ENCODE results near the gene OSBPL5. TPM values are rescaled to one million over a fixed set of nuclear protein-coding genes. Genes with fewer than 3 reads are reported as not detected.

The OSBPL5 gene
- total RNA-seq, result 10 to 100 TPM; 35.0 to 50.7 TPM

GRCh38 chr11:3165152-3165705, at the start of gene OSBPL5:
Gene OSBPL5, minus strand, starts transcription at chr11:3165310. Its CDS starts 36,162 bp downstream, at chr11:3129148.
- Histone ChIP-seq H3K27ac (peak within 1 kb of the TSS; percentile 77), H3K9me3 (no peaks in the 10 kb centered on the region), H3K27me3 (replicated peaks; ENCODE audit: insufficient read depth) (no peaks in the 10 kb centered on the region), H3K36me3 (no peaks in the 10 kb centered on the region), H3K4me1 (replicated peaks) (peaks cover 3% of the 10 kb centered on the region), H3K4me3 (peak within 1 kb of the TSS; percentile 86 to 87)
- intact Hi-C loops (cut with DNase I), result loop anchor here (5.0 kb wide), 1 partner anchor 52 kb away; the partner anchor contains the start of gene MRGPRG
- TF ChIP-seq POLR2A (IDR thresholded peaks at IDR 0.05) (peak; percentile 66), CTCF (IDR thresholded peaks at IDR 0.05) (no peak), POLR2AphosphoS5 (IDR thresholded peaks at IDR 0.05) (peak; percentile 28)
- DNase-seq (ENCODE audit: low spot score), result peak; percentile 68
- WGBS, result 2% methylated on average over 52 of the region's 63 CpGs

GRCh38 chr11:3214420-3214699, 49.2 kb upstream of the OSBPL5 start:
- no peak overlapping the region for H3K27ac ChIP-seq

GRCh38 chr11:3213659-3214419, 48.7 kb upstream of the OSBPL5 start:
- no peak for DNase-seq (ENCODE audit: low spot score)
- 56% methylated on average over 24 of the region's 24 CpGs for WGBS
- Histone ChIP-seq H3K4me3 (no peak overlapping the region), H3K9me3 (no peaks in the 10 kb centered on the region), H3K27ac (no peak overlapping the region), H3K27me3 (replicated peaks; ENCODE audit: insufficient read depth) (peaks cover 2% of the 10 kb centered on the region), H3K4me1 (replicated peaks) (no peaks in the 10 kb centered on the region), H3K36me3 (no peaks in the 10 kb centered on the region)
- no peak for TF ChIP-seq CTCF (IDR thresholded peaks at IDR 0.05)
- no peak for TF ChIP-seq POLR2A (IDR thresholded peaks at IDR 0.05)
- no peak for TF ChIP-seq POLR2AphosphoS5 (IDR thresholded peaks at IDR 0.05)
- intact Hi-C loops (cut with DNase I), result no loop called here

More at GRCh38 chr11:3214420-3214699, 49.2 kb upstream of the OSBPL5 start:
- TF ChIP-seq POLR2A (IDR thresholded peaks at IDR 0.05) (no peak), POLR2AphosphoS5 (IDR thresholded peaks at IDR 0.05) (no peak)
- DNase-seq (ENCODE audit: low spot score), result no peak
- Histone ChIP-seq H3K4me3 (no peak overlapping the region), H3K4me1 (replicated peaks) (no peaks in the 10 kb centered on the region), H3K27me3 (replicated peaks; ENCODE audit: insufficient read depth) (peaks cover 2% of the 10 kb centered on the region), H3K36me3 (no peaks in the 10 kb centered on the region), H3K9me3 (no peaks in the 10 kb centered on the region)
- WGBS, result 76% methylated on average over 4 of the region's 4 CpGs
- intact Hi-C loops (cut with DNase I), result no loop called here

- no peak overlapping the region for H3K27ac ChIP-seq
- TF ChIP-seq CTCF (IDR thresholded peaks at IDR 0.05) (no peak), POLR2A (IDR thresholded peaks at IDR 0.05) (no peak), POLR2AphosphoS5 (IDR thresholded peaks at IDR 0.05) (no peak)
- WGBS, result 78% methylated on average over 6 of the region's 6 CpGs
- H3K36me3 ChIP-seq, result no peaks in the 10 kb centered on the region
- peaks cover under 1% of the 10 kb centered on the region for H3K27me3 ChIP-seq (replicated peaks; ENCODE audit: insufficient read depth)
- no peaks in the 10 kb centered on the region for H3K4me1 ChIP-seq (replicated peaks)
- no peak overlapping the region for H3K4me3 ChIP-seq
- H3K9me3 ChIP-seq, result no peaks in the 10 kb centered on the region
- intact Hi-C loops (cut with DNase I), result no loop called here
- DNase-seq (ENCODE audit: low spot score), result no peak
Measured at GRCh38 chr11:3208272-3208671, 43.2 kb upstream of the OSBPL5 start.

- intact Hi-C loops (cut with DNase I), result no loop called here
- Histone ChIP-seq H3K27me3 (replicated peaks; ENCODE audit: insufficient read depth) (peaks cover 4% of the 10 kb centered on the region), H3K4me1 (replicated peaks) (no peaks in the 10 kb centered on the region), H3K36me3 (no peaks in the 10 kb centered on the region), H3K27ac (no peak overlapping the region), H3K4me3 (no peak overlapping the region), H3K9me3 (no peaks in the 10 kb centered on the region)
- no peak for DNase-seq (ENCODE audit: low spot score)
- 89% methylated on average over 8 of the region's 8 CpGs for WGBS
- TF ChIP-seq POLR2AphosphoS5 (IDR thresholded peaks at IDR 0.05) (no peak), POLR2A (IDR thresholded peaks at IDR 0.05) (no peak), CTCF (IDR thresholded peaks at IDR 0.05) (no peak)
Measured at GRCh38 chr11:3207526-3208189, 42.5 kb upstream of the OSBPL5 start.
